ENCODE measurements around the gene RASSF9.

The RASSF9 gene

DNA sequence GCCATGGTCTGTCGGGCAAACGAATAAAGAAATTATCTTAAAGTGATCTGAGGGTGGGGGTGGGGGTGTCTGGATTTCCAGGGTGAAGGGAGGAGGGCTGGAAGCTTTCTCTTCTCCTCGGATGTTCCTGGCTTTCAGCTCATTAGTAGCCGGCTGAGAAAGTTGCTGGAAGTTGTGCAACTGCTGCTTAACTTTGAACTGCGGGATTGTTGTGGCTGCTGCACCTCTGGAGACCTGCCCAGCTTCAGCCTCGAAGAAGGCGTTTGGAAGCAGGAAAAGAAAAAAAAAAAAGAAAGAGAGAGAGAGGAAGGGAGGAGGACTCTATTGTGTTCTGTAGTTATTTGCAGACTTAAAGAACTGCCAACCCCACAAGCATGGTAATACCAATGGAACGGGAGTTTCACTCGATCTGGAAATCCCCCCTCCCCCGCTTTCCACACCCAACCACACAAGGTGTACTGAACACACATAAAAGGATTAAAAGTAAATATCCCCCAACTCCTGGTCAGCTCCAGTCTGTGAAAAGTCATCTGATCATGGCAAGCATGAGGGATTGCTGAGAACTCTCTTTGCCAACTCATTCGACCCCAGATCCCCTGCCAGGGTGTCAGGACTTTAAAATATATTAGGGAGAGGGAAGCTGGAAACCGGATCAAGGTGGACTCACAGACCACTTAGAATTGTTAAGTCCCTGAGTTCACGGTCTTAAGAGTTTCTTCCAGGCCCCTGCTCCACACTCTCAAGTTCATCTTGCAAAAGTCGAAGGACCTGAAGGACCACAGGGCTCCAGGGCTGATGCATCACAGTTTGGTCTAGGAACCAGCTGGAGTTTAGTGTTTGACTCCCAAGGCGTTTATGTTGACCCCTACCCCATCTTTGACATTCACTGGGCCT is at the start of gene RASSF9:
Gene RASSF9 (minus strand): TSS at position 213 of the 894 bp plus-strand sequence. CDS start 208 bp downstream, at position 5.
- no peak for DNase-seq

DNA sequence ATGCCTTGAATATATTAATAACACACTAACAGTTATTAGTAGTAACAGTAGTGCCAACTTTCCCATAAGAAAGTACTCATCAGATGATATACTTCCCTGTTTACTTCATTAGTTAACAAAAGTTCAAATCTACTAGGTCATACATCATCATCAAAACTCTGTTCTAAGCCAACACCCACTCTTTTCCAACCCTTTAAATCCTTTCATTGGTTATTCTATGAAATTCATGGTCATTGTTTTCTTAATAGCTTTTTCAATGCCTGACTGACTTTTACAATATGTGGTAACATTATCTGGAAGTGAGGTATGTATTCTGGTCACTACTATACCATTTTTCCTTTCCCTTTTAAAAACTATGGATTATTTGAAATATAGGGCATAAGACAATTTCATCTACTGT is 47.6 kb upstream of the RASSF9 start:
- no peak for DNase-seq

DNA sequence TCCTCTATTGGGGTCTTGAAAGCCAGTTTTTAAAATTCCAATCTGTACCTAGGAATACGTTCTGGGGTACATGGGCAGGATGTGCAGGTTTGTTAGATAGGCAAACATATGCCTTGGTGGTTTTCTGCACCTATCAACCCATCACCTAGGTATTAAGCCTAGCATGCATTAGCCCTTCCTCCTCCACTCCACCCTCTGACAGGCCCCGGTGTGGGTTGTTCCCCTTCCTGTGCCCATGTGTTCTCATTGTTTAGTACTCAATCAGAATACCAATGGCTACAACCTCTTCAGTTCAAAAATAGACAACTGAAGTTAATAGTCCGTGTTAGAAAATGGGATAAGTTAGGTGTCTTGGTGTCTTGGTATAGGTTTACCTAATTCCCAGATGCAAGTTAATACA is 41.2 kb upstream of the RASSF9 start:
- no peak for DNase-seq

DNA sequence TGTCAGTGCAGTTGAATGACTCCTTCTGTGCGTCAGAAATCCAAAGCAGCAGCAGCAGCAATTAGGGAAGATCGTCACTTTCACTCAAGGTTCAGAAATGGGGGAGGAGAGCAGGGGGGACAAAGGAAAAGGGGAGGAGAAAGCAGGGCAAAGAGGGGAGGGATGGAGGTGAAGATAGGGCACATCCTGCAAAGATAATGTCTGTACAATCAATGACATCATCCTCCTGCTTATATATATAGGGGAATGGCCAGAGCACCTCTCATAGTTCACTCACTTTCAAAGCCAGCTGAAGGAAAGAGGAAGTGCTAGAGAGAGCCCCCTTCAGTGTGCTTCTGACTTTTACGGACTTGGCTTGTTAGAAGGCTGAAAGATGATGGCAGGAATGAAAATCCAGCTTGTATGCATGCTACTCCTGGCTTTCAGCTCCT is 37.8 kb upstream of the RASSF9 start, which contains the start of gene NTS:
Gene NTS (plus strand): TSS at position 265 of the 431 bp plus-strand sequence. CDS start 109 bp downstream, at position 374.
- DNase-seq, result no peak

DNA sequence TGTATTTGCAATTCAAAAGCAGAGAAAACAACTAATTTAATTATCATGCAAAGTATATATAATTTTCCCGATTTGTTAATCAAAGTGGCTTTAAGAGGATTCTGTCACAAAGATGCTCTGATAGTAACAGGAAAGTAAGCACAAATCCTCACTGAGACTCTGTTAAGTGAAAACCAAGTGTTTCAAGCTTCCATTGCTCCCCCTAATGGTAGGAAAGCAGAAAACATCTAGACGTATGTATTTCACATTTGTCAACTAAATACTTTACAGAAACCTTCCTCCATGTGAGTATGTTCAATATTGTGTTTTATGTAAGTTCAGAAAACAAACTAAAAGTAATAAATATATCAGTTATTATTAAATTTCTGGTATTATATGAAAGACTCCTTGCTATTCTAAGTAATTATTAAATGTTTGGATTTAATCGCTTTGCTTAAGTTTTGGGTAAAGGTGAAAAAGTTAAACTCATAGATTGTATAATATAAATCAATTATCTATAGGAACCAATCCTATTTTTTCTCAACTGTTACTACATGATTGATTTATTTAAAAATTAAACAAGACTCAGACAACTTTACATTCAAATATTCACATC is 36.4 kb upstream of the RASSF9 start:
- DNase-seq, result no peak

DNA sequence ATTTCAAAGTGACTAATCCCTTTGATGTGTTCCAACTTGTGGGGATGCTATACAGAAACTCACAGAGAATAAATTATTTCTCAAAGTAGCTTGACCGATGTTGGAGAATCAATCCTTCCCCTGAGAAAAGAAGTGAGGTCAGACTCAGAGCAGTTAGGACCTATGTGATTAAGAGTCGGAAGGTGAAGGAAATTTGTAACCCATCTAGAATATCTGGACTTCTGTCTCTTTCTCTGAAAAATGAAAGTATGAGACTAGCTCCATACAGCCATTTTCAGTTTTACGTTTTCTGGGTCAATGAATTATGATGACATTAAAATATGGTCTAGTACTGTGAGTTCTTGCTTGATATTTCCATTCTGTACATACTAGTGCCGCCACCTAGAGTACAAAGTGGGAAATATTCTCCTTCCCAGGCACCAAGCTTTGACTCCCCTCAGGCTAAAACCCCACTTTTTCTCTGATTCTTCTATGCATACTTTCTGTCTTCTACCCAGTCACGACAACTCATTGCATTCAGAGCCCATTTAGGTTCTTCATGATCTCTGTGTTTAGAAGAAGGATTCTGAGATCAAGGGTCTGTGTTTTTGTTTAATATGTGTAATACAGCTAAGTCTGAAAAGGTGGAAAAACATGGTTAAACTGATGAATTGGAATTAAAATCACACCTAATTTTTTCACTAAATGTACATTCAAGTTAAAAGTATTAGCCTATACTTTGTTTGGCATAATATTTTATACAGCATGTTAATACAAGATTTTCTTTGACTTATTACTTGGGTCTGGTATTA is 31.0 kb upstream of the RASSF9 start:
- DNase-seq, result no peak

DNA sequence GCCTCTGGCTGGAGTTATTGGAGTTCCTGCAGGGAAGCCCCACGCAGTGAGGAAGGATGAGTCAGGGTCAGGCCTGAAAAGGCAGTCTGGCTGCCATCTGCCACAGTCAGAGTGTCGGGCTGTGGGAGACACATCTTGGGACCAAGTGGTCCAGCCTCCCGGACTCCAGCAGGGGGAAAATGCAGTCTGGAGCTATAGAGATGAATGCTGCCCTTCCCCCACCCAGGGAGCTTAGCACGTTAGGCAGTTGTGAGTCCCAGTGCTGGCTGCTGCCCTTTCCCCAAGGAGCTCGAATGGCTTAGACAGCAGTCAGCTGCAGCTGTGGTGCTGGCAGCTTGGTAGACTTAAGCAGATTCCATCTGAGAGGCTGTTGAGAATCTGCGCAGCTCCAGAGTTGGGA is 29.7 kb upstream of the RASSF9 start:
- DNase-seq, result no peak

DNA sequence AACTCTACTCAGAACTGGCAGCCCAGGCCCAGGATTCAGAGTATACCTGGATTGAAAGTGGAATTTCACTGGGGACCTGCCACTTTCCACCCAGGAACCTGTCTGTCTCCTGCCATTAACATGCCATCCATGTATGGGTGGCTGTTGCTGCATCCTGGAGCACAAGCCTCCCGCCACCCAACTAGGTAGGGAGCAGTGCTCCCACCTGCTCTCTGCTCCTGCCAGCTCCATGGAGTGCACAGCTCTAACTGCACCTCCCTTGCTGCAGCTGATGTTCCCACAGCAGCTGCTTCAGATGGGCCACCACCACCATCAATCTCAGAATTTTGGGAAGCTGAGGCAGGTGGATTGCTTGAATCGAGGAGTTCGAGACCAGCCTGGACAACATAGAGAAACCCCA is 20.8 kb upstream of the RASSF9 start:
- DNase-seq, result no peak

DNA sequence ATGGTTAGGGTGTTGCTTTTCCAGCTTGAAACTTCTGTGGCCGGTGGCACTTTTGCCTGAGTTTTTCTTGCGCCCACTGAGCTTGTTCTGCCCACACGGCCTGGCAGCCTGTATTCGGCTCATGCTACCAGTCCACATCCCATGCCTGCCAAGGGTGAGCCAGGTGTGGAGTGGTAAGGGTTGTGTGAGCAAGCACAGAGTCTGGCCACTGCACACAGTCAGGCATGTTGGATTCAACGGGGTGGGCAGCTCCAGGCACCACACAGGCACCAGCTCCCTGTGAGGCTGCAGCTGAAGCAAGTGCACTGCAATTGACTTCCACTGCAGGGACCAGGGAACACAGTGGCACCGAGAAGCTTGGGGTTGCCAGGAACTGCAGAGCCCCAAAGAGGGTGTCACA is 19.1 kb upstream of the RASSF9 start:
- DNase-seq, result no peak

DNA sequence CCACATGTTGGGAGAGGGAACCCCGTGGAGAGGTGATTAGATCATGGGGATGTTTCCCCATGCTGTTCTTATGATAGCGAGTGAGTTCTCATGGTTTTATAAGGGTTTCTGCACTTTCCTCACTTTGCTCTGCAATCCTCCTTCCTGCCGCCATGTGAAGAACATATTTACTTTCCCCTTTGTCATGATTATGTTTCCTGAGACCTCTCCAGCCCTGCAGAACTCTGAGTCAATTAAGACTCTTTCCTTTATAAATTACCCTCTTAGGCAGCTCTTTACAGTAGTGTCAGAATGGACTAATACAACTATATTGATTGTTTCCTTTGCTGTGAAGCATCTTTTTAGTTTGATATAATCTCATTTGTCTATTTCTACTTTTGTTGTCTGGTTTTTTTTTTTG is 13.1 kb upstream of the RASSF9 start:
- DNase-seq, result no peak

DNA sequence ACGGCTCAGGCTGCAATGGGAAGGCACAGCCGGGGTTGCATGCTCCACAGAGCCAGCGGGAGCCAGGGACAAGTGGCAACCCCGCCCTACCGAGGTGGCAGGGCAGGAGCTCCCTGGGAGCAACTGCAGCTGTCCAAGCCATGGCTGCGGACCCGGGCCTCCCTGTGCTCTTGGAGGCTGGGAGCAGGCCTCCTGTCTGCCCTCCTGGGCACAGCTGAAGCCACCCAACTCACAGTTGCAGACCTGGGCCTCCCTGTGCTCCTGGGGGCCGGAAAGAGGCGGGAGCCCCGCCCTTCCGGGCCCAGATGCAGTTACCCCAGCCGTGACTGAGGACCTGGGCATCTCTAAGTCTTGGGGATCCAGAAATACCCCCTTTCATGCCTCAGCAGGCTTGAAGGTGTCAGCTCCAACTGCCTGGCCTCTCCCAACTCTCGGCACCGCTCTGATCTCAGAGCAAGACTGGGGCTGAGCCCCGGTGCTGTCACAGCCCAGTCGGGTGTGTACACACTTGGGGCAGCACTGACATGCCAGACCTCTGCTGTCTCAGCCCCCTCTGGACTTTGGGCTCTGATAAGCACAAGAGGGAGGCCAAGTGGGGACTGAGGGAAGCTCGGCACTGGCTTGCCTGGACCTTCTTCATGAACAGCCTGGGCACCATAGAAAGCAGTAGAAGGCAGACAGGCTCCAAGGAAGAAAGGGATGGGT is 7.5 kb upstream of the RASSF9 start:
- DNase-seq, result no peak

DNA sequence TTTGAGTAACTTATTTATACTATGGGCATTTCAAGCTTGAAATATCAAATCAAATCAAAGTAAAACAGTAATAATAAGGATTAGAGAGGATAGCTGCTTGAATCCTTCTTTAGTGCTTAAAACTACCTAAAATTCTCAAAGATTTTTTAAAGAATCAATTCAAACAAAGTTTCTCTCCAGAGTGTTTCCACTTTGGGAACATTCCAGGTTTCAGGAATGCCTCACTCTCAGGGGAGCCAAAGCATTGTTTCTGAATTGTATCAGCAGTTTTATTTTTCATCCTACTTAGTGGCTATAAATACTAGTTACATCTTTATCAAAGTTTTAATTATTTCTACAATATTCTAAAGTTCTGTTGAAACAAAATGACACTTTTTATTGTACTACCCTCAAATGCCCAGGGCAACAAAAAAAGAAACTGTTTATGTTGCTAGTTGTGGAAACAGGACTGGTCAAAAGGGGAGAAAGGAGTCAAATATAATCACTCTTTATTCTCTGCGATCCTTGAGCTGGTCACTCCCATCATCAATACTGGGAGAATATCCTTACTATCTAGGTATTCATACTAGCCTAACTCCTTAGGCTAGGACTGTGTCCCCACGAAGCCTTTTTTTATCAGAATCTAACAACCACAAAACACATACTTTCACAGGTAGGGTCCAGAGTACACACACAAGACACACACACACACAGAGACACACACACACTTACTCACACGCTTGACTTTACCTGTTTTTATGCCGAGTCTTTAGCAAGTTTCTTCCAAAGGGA is 598 bp downstream of the RASSF9 start:
- DNase-seq, result no peak

DNA sequence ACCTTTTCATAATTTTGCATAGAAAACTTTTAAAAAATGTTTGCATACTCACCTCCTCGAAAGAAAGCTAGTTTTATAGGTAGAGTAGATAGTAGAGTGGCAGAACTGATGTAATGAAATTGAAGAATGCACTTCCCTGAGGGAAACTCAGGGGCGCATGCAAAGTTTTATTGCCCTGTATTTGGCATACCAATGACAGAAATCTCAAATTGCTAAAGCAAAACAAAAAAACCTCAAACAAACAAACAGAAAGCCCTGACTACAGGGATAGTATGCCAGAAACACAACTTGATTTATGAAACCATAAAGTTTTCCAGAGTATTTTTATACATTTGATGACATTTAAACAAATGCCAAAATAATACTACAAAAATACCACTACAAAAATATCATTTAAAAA is 1.8 kb downstream of the RASSF9 start:
- no peak for DNase-seq

DNA sequence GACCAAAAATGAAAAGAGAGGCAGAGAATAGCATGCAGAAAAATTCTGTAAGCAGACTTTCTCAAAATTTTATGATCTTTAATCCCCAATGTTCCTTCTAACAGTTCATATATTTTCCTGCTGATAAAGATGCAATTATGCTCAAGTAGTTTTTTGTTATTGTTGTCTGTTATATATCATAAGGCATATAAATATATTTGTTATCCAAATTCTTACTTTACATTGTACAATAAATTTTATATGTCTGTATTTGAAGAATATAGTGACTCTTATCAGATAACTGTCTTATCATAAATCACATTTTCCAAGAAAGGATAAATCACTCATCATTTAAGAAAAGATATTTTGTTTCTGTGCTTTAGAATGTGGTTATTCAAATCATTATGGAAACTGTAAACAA is 2.6 kb downstream of the RASSF9 start:
- DNase-seq, result no peak

DNA sequence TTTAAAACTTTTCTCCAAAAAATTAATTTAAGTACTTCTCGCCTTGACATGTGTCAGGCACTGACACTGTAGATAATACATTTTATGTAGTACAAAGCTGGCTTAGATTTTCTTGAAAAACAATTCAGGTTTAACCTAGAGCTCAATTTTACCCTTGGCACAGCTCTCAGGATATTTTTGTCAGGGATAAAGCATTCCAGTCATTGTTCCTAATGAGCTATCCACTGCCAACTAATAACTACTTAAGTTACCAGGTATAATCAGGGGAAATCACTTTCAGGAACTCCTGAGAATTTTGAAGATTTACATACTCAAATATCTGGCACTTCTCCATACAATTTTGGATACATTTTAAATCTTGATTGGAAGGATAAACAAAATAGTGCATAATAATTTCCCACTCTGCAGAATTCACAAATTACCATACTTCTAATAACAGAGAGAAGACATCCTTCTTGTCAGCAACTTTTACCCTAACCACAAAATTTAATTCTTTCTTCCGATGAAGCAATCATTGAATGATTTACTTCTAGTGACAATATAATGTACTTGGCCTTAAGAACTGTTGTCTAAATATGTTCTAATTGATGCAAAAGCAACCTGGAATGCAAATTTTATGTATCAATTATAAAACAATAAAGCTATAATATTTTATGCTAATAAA is 4.8 kb downstream of the RASSF9 start:
- DNase-seq, result no peak

DNA sequence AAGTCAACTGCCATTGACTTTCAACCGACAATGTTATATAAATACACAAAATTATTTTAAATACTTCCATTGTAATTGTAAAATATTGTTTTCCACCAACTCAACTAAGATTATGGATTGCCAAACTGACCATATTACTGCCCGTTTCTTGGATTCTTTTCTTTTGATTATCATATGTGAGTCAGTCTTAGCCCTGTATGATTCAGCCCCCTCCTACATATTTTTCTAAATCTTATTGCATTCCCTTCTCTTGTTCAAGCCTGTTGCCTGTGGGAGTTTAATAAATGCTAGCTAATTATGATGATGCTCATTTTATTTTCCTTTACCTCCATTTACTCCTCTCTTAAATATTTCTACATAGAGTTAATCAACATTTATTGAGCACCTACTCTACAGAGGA is 6.8 kb downstream of the RASSF9 start:
- no peak for DNase-seq

DNA sequence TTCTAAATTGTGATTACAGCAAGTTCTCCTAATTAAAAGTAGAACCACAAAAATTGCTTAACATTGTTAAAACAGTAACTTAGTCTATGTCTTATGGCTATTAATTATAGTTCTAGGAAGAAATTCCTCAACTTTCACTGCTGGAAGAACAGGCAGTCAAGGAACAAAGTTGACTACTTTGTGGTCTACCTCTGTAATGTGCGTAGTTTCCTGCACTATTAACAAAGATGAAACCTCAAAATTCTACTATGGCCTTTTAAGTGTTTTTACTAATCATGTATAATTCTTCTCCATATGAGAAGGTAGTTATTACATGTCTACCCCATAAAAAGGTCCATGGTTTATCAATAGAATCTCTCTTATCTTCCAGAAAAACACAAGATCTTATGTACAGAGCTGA is 7.6 kb downstream of the RASSF9 start:
- DNase-seq, result no peak

DNA sequence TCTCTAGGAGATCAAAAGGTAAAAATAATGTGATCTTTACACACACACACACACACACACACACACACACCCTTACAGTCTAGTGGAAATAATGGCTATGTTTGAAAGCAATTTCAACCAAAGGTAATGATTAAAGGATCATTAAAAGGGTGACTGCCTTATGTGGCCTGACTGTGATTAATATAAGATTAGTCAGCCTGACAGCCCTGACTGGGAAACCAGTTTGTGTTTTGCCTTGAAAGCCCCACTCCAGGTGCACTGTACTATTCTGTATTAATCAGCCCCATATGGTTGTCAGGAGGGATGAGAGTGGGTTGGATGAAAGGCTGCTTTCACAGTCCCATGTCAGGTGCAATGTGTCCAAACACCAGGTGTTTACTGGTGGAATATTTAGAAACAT is 10.5 kb downstream of the RASSF9 start:
- no peak for DNase-seq

DNA sequence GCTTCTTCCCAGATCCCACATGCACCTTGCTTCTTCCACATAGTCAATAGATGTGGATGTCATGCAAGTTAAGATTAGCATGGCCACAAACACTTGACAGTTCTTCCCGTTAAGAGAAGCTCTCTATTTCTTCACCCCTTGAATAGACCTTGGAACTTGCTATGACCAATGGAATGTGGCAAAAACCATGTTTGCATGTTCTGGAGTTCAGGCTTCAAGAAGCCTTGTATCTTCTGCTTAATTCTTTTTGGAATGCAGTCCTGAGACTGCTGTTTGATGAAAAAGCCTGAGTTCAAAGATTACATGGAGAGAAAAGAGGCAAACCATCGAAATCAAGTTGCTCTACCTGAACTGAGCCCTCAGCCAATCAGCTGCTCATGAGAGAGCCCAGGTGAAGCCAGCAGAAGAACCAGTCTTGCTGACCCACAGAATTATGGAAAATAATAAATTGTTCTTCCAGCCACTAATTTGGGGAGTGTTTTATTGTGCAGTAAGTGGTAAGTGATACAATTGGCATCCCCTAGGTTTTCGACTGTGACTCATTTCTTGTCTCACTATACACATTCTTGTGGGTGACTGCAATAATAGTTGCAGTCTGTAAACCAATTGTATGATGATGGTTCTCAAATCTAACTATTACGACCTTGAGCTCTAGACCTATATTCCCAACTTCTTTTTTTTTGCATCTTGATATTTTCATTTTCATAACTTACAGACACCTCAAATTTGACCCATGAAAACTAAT is 12.6 kb downstream of the RASSF9 start:
- no peak for DNase-seq

DNA sequence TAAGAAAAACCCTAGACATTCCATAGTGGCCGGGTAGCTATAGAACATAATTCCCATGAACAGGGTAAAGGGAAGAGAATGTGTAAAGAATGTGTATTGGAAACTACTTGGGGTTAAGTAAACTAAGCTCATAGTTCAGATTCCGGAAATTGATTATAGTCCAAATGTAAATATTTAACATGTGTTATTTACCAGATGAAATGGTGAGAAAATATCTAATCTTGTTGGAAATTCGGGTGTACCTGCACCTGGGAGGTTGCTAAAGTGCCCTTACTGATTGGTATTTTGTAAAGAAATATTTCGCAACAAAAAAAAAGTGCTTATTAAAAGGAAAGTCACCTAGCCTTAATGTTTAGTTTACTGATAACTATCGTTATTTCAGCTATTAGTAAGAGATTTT is 14.4 kb downstream of the RASSF9 start:
- DNase-seq, result no peak

DNA sequence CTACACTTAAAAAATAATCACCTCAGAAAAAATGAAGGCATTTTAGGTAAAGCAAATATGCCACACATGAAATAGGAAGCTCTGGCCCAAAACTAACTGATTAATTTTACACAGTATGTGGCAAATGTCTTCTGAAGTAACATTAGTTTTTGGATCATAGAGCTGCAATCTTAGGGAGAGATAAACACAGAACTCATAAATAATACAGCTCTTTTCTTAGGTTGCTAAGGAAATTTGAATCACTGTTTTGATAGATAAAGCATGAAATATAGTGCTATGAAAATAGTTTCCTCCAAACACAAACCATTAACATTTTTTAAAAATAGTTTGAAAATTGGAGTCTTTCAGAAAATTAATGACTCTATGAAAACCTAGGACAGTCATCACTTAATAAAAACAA is 15.0 kb downstream of the RASSF9 start:
- no peak for DNase-seq

All from activated effector memory CD4-positive, alpha-beta T cell treated with anti-CD3 and anti-CD28 coated beads, Interleukin-2, amount 50 U/mL, for 16 hours (primary cell).